ENCODE measurements around the gene MRI1. TPM values are rescaled to one million over a fixed set of nuclear protein-coding genes. Genes with fewer than 3 reads are reported as not detected.

The MRI1 gene
- total RNA-seq, 1 experiment from 2014 or later: 29.9 TPM

GRCh38 chr19:13804830-13805683 lies 40.7 kb downstream of the MRI1 start:
- ATAC-seq: peak; percentile 98
- H3K4me3 Mint-ChIP-seq: no peak overlapping the region
- H3K27ac Mint-ChIP-seq: peak overlapping the region; percentile 27; the same call in 1 of the 2 replicates
- H3K27me3 Mint-ChIP-seq (ENCODE audit: low read depth): no peaks in the 10 kb centered on the region
- DNase-seq (ENCODE audit: low spot score): peak; percentile 79
- POLR2A ChIA-PET: interaction anchor here (0.5 to 1.8 kb wide), 6 partner anchors 9 to 73 kb away, joined by 3 to 12 read pairs (median 8); partner anchors contain the start of gene ZSWIM4
- H3K4me1 Mint-ChIP-seq: peaks cover 6% of the 10 kb centered on the region; the same call in 1 of the 2 replicates
- H3K9me3 Mint-ChIP-seq: no peaks in the 10 kb centered on the region
- peaks cover 23% of the 10 kb centered on the region for H3K36me3 Mint-ChIP-seq
- TF ChIP-seq MAX (CRISPR knock-in tag; IDR thresholded peaks at IDR 0.05) (peak; percentile 86), GRHL2 (CRISPR knock-in tag; IDR thresholded peaks at IDR 0.05; ENCODE audit: insufficient replicate concordance, severe bottlenecking) (no peak), OVOL2 (CRISPR knock-in tag; IDR thresholded peaks at IDR 0.05; ENCODE audit: borderline replicate concordance) (no peak), MXD4 (CRISPR knock-in tag; IDR thresholded peaks at IDR 0.05; ENCODE audit: borderline replicate concordance) (no peak), HMGXB4 (CRISPR knock-in tag; IDR thresholded peaks at IDR 0.05) (peak; percentile 52), SMAD4 (CRISPR knock-in tag; IDR thresholded peaks at IDR 0.05) (no peak), ZNF416 (CRISPR knock-in tag; IDR thresholded peaks at IDR 0.05) (no peak), SP1 (CRISPR knock-in tag; conservative IDR thresholded peaks at IDR 0.05) (peak; percentile 47; the same call in 1 of the 2 replicates), FOXK1 (CRISPR knock-in tag; IDR thresholded peaks at IDR 0.05) (0 out of 2 replicates have a peak, but pooled peaks have one; percentile 39), NR2C2 (CRISPR knock-in tag; IDR thresholded peaks at IDR 0.05) (no peak), STAT6 (CRISPR knock-in tag; conservative IDR thresholded peaks at IDR 0.05; ENCODE audit: low read depth) (peak; percentile 76; the same call in 1 of the 2 replicates), ZNF121 (CRISPR knock-in tag; IDR thresholded peaks at IDR 0.05) (0 out of 2 replicates have a peak, but pooled peaks have one; percentile 39)
- TF ChIP-seq, protein P1, sequence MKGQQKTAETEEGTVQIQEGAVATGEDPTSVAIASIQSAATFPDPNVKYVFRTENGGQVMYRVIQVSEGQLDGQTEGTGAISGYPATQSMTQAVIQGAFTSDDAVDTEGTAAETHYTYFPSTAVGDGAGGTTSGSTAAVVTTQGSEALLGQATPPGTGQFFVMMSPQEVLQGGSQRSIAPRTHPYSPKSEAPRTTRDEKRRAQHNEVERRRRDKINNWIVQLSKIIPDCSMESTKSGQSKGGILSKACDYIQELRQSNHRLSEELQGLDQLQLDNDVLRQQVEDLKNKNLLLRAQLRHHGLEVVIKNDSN (CRISPR knock-in tag; IDR thresholded peaks at IDR 0.05): peak; percentile 88
- TF ChIP-seq, protein P2, sequence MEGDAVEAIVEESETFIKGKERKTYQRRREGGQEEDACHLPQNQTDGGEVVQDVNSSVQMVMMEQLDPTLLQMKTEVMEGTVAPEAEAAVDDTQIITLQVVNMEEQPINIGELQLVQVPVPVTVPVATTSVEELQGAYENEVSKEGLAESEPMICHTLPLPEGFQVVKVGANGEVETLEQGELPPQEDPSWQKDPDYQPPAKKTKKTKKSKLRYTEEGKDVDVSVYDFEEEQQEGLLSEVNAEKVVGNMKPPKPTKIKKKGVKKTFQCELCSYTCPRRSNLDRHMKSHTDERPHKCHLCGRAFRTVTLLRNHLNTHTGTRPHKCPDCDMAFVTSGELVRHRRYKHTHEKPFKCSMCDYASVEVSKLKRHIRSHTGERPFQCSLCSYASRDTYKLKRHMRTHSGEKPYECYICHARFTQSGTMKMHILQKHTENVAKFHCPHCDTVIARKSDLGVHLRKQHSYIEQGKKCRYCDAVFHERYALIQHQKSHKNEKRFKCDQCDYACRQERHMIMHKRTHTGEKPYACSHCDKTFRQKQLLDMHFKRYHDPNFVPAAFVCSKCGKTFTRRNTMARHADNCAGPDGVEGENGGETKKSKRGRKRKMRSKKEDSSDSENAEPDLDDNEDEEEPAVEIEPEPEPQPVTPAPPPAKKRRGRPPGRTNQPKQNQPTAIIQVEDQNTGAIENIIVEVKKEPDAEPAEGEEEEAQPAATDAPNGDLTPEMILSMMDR (IDR thresholded peaks at IDR 0.05): peak; percentile 39; the same call in 1 of the 2 replicates
- TF ChIP-seq, protein P3, sequence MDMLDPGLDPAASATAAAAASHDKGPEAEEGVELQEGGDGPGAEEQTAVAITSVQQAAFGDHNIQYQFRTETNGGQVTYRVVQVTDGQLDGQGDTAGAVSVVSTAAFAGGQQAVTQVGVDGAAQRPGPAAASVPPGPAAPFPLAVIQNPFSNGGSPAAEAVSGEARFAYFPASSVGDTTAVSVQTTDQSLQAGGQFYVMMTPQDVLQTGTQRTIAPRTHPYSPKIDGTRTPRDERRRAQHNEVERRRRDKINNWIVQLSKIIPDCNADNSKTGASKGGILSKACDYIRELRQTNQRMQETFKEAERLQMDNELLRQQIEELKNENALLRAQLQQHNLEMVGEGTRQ (CRISPR knock-in tag; IDR thresholded peaks at IDR 0.05): peak; percentile 85
- CTCF ChIA-PET: interaction anchor here (0.6 to 3.7 kb wide), 22 partner anchors 9 to 557 kb away, joined by 3 to 80 read pairs (median 6); partner anchors contain the start of genes MRI1 and ZSWIM4
